HG03108 (cell line): Measurements from ENCODE around the gene TBC1D16.
"Not testable (repeated sequence)": the region's sequence is repeated elsewhere in the genome, so short reads cannot be mapped to it uniquely, and the experiment has no call there.

Source experiments
- ATAC-seq: cut with Tn5 transposase; IDR thresholded peaks from one replicate; pipeline ENCODE4 v1.9.1; 2021; ENCODE audit warnings: moderate library complexity; ENCODE audit not compliant: unreplicated experiment

The TBC1D16 gene

GRCh38 chr17:79904865-79905264 lies 130.8 kb downstream of the TBC1D16 start:
- no peak for ATAC-seq

GRCh38 chr17:79902146-79902791 lies 133.4 kb downstream of the TBC1D16 start:
- no peak for ATAC-seq

- ATAC-seq = no peak
Measured at GRCh38 chr17:79901131-79901530, 134.5 kb downstream of the TBC1D16 start.

- no peak for ATAC-seq
Measured at GRCh38 chr17:79899584-79899983, 136.1 kb downstream of the TBC1D16 start.

- no peak for ATAC-seq
Measured at GRCh38 chr17:79897243-79898063, 138.2 kb downstream of the TBC1D16 start.

GRCh38 chr17:79893457-79893856 lies 142.2 kb downstream of the TBC1D16 start:
- not testable (repeated sequence) for ATAC-seq

- ATAC-seq = no peak
Measured at GRCh38 chr17:79892457-79893241, 143.0 kb downstream of the TBC1D16 start.

- ATAC-seq = no peak
Measured at GRCh38 chr17:79891113-79891730, 144.4 kb downstream of the TBC1D16 start.

- ATAC-seq = no peak
Measured at GRCh38 chr17:79890706-79891105, 145.0 kb downstream of the TBC1D16 start.

GRCh38 chr17:79888811-79889634 lies 146.6 kb downstream of the TBC1D16 start:
- no peak for ATAC-seq

GRCh38 chr17:79888009-79888540 lies 147.6 kb downstream of the TBC1D16 start:
- no peak for ATAC-seq

GRCh38 chr17:79887451-79887991 lies 148.2 kb downstream of the TBC1D16 start:
- ATAC-seq = no peak

GRCh38 chr17:79883202-79883601 lies 152.5 kb downstream of the TBC1D16 start:
- no peak for ATAC-seq
